HG03095 (cell line): Measurements from ENCODE around the gene CDK14.

Experiments used
- ATAC-seq: cut with Tn5 transposase; IDR thresholded peaks from one replicate; pipeline ENCODE4 v1.9.1; 2021; ENCODE audit warnings: moderate library complexity; ENCODE audit not compliant: unreplicated experiment

Gene CDK14

GRCh38 chr7:90595801-90596670, at the start of gene CDK14:
Gene CDK14 (plus strand): TSS chr7:90596321. CDS start chr7:90596628, 307 bp downstream.
- ATAC-seq = peak; percentile 50

DNA sequence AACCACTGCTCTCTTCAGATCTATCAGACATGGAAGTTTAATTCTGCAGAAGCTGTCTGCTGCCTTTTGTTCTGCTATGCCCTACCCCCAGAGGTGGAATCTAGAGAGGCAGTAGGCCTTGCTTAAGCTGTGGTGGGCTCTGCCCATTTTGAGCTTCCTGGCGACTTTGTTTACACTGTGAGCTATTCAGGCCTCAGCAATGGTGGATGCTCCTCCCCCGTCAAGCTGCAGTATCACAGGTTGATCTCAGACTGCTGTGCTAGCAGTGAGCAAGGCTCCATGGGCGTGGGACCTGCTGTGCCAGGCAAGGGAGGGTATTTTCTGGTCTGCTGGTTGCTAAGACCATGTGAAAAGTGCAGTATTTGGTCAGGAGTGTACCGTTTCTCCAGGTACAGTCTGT, 45.1 kb upstream of the CDK14 start:
- ATAC-seq = no peak

- no peak for ATAC-seq
Observed at GRCh38 chr7:90552521-90552920, 43.6 kb upstream of the CDK14 start.

DNA sequence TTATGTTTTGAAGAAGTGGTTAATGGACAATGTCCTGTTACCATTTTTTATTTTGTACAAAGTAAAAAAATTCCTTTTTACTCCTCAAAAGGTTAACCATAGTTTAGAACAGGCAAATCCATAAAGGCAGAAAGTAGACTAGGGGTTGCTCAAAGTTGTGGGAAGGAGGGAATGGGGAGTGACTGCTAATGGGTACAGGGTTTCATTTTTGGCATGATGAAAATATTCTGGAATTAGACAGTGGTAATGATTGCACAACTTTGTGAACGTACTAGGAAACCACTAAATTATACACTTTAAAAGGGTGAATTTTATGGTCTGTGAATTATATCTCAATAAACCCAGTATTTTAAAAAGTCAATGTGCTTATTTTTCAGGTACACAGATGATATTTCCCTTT, 35.4 kb upstream of the CDK14 start:
- ATAC-seq = no peak

DNA sequence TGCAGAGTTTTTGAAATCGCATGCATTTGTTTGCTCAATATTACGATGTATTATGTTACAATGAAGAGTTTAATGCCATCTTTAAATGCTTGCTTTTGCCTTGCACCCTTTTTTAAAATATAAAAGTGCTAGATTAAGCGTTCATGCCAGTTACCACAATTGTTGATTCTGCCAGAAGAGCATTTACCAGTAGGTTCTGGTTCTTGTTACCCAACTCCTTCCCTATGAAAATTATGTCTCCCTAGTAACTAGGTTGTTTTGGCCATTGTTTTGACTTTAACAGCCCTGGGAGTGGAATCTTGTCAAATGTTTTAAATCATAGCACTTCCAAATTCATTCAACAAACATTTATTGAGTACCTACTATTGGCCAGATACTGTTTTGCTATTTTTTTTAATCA, 32.8 kb upstream of the CDK14 start:
- ATAC-seq = no peak

DNA sequence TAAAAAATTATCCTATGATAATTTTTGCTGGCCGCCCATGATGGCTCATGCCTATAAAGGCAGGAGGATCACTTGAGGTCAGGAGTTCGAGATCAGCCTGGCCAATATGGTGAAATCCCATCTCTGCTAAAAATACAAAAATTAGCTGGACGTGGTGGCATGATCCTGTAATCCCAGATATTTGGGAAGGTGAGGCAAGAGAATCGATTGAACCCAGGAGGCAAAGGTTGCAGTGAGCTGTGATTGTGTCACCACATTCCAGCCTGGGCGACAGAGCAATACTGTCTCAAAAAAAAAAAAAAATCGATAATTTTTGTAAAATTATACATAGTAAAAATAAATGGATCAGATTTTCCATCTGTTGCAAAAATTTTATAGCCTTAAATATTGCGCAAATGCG, 31.7 kb upstream of the CDK14 start:
- ATAC-seq = no peak

- ATAC-seq = no peak
Observed at GRCh38 chr7:90568213-90568612, 27.9 kb upstream of the CDK14 start.

GRCh38 chr7:90569368-90569767, 26.8 kb upstream of the CDK14 start:
- no peak for ATAC-seq

DNA sequence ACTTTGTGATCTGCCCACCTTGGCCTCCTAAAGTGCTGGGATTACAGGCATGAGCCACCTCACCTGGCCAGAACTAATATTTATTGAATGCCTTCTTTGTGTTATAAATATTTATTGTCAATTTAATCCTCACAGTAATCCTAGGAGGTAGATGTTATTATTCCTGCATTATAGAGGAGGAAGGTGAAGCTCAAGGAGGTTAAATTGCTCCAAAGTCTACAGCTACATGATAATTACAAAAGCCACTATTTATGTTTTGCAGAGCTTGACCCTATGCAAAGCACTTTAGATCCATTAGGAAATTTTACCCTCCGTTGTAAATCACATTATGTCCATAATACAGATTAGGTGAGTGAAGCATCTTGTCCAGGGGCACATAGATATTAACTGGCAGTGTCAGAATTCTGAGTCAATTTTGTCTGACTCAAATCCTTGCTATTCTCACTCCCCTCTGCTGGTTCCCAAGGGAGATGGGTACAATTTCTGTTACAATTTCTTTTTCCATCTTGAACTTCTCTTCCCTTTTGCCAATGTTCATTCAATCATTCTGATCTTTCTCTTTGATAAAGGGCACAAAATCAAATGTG, 25.7 kb upstream of the CDK14 start:
- no peak for ATAC-seq

- no peak for ATAC-seq
Observed at GRCh38 chr7:90574146-90574819, 21.8 kb upstream of the CDK14 start.

GRCh38 chr7:90574820-90575187, 21.3 kb upstream of the CDK14 start:
- no peak for ATAC-seq

DNA sequence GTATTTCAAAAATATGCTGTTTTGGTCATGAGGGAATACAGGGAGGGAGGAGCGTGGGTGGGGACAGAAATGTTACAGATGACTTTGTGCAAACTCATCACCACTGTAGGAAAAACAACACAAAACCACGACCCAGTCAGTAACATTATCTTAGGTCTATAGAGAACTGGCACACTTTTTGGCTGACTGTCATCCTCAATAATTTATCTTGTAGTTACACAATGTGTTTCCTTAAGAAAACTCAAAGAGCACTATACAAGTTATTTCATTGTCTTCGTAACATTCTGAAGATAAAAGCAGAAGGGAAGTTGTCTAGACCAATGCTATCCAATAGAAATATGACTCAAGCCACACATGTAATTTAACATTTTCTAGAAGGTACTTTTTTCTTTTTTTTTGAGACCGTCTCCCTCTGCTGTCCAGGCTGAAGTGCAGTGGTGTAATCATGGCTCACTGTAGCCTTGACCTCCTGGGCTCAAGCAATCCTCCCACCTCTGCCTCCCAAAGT, 16.9 kb upstream of the CDK14 start:
- ATAC-seq = no peak

- ATAC-seq = no peak
Observed at GRCh38 chr7:90580051-90580450, 16.1 kb upstream of the CDK14 start.

DNA sequence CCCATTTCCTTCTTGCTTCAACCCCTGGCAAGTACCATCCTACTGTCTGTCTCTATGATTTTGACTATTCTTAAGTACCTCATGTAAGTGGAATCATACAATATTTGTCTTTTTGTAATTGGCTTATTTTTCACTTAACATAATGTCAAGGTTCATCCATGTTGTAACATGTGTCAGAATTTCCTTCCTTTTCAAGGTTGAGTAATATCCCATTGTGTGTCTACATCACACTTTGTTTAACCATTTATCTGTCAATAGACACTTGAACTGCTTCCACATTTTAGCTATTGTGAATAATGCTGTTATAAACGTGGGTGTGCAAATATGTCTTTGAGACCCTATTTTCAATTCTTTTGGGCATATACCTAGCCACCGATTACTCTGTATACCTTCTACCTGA, 14.0 kb upstream of the CDK14 start:
- no peak for ATAC-seq

GRCh38 chr7:90584378-90584777, 11.7 kb upstream of the CDK14 start:
- no peak for ATAC-seq

DNA sequence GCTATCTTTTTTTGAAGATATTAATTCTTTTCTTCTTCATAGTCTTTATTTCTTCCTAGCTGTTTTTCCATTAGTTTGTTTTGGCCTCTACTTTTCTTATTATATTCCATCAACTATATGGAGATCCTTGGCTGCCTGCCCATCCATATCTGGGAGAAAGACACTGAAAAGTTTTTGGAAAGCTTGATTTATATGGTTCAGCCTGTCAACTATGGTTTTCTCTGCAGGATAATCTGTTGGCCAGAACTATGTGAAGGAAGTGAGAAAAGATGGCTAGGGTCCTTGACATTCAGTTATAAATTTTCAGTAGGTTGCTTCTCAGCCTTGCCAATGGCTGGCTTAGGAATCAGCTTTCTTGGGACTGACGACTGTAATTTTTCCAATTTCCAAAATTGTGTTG, 10.0 kb upstream of the CDK14 start:
- no peak for ATAC-seq

GRCh38 chr7:90587766-90588165, 8.4 kb upstream of the CDK14 start:
- ATAC-seq = no peak

DNA sequence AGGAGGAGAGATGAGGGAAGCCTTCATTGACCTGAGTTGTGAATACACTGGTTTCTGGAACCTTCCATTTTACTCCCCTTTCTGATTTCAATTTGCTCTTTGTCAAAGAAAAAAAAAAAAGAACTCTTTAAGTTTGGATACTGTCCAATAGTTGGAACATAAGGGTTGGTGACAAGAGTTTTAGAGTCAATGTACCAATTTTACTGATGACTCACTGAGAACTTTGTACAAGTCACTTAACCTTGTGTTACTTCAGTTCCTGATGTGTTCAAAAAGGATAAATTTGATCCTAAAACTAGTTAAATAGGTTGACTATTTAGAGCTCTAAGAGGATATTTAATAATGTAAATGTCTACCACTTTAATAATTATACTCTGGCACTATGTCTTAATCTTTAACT, 4.1 kb upstream of the CDK14 start:
- ATAC-seq = no peak

DNA sequence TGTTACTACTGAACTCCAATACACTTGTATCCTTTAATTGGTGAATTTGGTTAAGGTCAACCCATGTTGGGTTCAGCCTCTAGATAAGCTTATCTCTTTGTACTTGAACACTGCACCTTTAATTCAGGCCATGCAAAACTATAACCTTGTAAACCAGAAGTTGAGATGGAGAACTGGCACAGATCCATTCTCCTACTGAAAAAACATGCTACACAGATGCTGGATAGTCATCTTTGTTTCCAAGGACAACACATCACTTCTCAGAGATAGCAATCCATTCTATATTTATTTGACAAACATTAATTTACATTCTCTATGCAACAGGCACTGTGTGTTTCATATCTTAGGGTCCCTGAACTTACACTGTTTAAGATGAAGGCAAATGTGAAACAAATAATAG, 2.9 kb upstream of the CDK14 start:
- no peak for ATAC-seq

- no peak for ATAC-seq
Observed at GRCh38 chr7:90594751-90595317, 1.3 kb upstream of the CDK14 start.

DNA sequence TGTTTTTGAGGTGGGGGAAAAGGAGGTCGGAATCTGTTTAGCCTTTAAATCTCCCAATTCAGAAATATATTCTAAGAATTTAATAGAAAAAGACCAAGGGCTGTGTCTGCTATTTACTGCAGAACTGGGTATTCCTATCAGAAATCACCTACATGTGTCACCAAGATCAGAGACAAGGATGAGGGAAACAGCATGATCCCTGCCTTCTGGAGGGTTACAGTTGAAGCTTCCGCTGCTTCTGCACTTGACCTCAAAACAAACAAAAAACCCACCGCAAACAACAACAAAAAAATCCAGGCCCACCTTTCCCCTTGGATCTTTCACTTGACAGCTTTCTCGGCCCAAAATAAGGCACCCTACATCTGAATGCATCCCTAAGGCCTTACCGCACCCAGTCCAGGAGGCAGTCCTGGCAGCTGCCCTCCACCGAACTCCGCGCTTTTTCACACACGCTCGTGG, 750 bp upstream of the CDK14 start:
- peak; percentile 7 for ATAC-seq
